ENCODE data around the gene CARD19.

GRCh38 chr9:93089481-93089991 is 6.5 kb upstream of the CARD19 start:
- no peak for TF ChIP-seq PRDM1 (tag by site-specific recombination; IDR thresholded peaks at IDR 0.05)
- TF ChIP-seq, protein P1, sequence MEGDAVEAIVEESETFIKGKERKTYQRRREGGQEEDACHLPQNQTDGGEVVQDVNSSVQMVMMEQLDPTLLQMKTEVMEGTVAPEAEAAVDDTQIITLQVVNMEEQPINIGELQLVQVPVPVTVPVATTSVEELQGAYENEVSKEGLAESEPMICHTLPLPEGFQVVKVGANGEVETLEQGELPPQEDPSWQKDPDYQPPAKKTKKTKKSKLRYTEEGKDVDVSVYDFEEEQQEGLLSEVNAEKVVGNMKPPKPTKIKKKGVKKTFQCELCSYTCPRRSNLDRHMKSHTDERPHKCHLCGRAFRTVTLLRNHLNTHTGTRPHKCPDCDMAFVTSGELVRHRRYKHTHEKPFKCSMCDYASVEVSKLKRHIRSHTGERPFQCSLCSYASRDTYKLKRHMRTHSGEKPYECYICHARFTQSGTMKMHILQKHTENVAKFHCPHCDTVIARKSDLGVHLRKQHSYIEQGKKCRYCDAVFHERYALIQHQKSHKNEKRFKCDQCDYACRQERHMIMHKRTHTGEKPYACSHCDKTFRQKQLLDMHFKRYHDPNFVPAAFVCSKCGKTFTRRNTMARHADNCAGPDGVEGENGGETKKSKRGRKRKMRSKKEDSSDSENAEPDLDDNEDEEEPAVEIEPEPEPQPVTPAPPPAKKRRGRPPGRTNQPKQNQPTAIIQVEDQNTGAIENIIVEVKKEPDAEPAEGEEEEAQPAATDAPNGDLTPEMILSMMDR (tag by site-specific recombination; IDR thresholded peaks at IDR 0.05): no peak
- TF ChIP-seq ZNF24 (tag by site-specific recombination; IDR thresholded peaks at IDR 0.05): no peak
- TF ChIP-seq, protein P2, sequence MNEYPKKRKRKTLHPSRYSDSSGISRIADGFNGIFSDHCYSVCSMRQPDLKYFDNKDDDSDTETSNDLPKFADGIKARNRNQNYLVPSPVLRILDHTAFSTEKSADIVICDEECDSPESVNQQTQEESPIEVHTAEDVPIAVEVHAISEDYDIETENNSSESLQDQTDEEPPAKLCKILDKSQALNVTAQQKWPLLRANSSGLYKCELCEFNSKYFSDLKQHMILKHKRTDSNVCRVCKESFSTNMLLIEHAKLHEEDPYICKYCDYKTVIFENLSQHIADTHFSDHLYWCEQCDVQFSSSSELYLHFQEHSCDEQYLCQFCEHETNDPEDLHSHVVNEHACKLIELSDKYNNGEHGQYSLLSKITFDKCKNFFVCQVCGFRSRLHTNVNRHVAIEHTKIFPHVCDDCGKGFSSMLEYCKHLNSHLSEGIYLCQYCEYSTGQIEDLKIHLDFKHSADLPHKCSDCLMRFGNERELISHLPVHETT (tag by site-specific recombination; IDR thresholded peaks at IDR 0.05): no peak
- TF ChIP-seq ZNF629 (tag by site-specific recombination; IDR thresholded peaks at IDR 0.05): no peak
- TF ChIP-seq REST (tag by site-specific recombination; IDR thresholded peaks at IDR 0.05): no peak
- no peak for TF ChIP-seq TCF7L2 (IDR thresholded peaks at IDR 0.05; ENCODE audit: borderline replicate concordance, low read depth, low read length)

All from HEK293 (cell line).